NOMO-1 treated with dmso at 0.1 percent for 144 hours (cell line): Measurements from ENCODE around the gene PRKCE.
"Not testable (repeated sequence)": the region's sequence is repeated elsewhere in the genome, so short reads cannot be mapped to it uniquely, and the experiment has no call there.

Source experiments
- DNase-seq: peaks from one replicate; lab custom pipeline; 2025; ENCODE audit not compliant: unreplicated experiment; lab: John Stamatoyannopoulos, UW

The PRKCE gene

DNA sequence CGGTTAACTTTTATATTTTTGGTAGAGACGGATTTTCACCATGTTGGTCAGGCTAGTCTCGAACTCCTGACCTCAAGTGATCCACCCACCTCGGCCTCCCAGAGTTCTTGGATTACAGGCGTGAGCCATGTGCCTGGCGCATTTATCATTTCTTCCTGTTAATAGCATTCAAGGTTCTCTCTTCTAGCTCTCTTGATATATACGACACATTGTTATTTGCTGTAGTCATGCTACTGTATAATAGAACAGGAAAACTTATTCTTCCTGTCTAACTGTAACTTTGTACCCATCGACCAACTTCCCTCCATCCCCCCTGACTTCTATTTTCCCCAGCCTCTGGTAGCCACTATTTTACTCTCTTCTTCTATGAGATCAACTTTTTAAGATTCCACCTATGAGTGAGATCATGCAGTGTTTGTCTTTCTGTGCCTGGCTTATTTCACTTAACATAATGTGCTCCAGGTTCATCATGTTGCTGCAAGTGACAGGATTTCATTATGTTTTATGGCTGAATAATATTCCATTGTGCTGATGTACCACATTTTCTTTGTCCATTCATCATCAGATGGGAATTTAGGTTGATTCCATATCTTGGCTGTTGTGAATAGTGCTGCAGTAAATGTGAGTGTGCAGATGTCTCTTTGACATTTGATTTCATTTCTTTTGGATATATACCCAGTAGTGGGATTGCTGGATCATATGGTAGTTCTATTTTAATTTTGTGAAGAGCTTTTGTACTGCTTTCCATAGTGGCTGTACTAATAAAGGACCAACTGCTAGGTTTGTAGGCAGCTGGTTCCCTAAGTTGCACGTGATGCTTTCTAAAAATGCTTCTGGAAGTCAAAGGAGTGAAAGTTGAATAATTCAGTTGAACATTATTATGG lies 205.2 kb downstream of the PRKCE start:
- DNase-seq, result no peak

DNA sequence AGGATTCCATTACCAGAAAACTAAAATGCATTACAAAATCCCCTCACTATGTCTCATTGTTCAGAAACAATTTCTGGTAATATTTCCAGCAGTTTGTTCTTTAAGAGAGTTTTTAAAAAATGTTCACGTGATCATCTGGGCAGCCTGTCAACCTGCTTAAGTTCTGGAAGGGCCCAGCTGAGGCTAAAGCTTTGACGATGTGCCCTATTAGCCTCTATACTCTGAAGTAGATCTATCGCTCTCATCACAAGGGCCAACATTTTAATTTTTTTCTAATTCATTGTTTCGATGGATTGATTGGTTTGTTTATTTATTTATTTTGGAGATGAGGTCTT lies 205.8 kb downstream of the PRKCE start:
- DNase-seq, result no peak

DNA sequence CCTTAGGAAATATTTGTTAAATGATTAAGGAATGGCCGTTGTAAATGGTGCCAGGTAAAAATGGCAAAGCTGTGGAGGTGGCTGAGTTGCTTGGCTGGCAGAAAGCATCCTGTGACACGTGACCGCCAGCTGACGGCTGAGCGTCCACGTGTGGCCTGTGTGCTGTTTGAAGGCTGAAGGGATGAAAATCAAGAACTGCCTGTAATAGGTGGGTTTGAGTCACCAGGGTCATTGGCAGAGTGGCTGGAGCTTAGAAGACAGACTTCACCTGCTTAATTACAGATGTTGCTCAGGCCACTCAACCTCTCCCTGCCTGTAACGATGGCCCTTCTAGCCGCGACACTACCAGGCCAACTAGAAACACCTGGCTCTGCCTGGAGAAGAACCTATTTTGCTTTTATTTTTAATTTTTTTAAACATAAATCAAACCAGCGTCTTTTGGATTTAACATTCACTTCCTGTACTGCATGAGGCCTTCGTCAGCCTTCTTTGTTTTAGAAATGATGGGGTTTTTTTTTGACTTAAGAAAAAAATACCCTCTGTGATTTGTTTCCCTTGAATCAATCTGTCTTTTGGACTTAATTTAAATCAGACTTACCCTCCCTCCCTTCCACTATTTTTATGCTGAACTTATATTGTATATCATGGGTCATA lies 206.5 kb downstream of the PRKCE start:
- no peak for DNase-seq

DNA sequence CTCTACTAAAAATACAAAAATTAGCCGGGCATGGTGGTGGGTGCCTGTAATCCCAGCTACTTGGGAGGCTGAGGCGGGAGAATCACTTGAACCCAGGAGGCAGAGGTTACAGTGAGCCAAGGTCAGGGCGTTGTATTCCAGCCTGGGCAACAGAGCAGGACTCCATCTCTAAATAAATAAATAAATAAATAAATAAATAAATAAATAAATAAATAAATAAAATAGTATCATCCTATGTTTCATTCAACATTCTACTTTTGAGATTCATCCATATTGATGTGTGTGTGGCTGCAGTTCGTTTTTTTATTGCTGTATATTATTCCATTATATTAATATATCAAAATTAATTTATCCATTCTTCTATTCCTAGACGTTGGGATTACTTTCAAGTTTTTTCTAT lies 207.4 kb downstream of the PRKCE start:
- not testable (repeated sequence) for DNase-seq

DNA sequence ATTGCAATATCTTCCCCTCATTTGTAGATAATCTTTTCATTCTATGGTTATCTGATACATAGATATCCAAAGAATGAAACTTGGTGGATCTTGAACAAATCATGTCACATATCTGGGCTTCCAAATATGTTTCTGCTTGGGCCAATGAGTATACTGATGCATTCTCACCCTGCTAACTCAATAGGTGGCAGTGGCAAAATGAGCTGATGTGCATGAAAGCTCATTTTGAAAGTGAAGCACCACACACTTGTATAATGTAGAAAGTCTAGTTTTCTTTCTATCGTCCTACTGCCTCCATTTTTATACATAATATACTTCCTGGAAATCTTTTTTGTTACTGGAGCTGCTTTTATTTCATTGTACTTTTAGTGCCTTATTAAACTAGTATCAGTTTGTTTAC lies 208.2 kb downstream of the PRKCE start:
- DNase-seq, result no peak

DNA sequence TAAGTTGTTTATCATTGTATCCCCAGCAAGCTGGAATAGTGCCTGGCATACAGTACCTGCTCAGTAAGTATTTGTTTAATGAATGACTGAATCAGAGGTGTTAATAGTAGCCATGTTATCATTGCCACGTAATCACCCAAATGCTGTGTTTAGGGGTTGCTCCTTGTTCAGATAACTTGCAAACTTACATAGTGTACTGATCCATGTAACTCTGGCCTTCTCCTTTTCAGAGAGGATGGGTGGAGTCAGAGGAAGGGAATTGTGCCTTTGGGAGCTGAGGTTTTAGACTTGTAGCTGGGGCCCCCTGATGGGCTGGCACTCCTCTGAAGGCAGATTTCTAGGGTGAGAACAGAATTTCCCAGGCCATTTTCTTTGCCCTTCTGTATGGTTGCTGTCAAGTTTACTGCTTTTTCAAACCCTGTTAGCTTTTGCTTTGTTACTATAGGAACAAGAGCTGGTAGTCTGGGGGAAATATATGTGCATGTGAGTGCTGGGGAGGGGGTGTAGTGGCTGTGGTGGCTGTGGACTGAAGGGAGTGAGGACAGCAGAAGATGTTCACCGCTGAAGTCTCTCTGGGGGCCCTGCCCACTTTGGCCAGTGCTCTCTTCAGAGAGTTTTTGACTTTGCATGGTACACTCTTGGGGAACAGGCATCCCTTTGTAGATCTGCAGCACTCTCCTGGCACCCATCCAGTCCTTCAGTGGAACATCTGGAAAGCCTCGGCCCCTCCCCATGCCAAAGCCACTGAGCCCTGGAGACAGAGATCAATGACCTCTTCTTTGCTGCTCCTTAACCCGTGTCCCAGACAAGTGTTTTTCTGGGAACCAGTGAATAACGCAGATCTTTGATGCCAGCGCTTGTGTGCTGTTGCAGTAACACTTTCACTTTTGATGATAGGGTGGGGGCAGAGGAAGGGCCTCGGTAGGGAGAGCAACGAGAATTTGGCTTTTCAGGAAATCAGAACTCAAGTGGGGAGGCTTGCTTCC lies 209.0 kb downstream of the PRKCE start:
- peak; percentile 19 for DNase-seq

DNA sequence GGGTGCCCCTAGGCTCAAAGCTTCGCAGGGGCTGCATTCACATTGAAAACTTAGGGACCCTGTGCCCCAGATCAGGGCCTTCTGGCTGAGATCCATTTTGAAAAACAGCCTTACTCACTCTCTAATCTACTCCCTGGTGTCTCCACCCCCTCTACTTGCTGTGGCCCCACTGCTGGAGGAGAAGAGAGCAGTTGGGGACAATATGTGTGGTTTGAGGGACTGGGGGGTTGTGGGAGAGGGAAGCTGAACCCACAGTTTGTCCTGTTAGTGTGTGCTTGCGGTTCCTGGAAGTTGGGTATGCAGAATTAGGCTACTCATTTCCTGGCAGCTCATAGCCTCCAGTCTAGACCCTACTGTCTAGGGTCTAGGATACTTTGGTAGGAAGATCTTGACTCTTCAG lies 211.4 kb downstream of the PRKCE start:
- peak; percentile 13 for DNase-seq

DNA sequence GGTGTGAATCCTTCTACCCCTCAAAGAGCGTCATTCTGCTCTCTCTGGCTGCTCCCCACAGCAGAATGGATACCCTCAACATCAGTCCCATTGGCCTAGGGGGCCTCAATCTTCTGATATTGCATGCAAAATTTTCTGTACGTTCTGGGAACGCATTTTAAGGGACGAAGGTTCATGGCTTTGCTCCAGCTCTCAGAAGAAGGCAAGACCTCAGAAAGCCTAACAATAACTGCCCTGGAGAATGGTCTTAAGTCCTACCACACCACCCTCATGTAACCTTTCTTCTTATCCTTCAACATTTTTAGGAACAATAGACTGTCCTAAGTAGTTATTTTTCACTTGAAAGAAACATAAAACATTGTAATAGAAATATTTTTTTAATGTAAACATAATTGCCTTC lies 212.6 kb downstream of the PRKCE start:
- DNase-seq, result no peak

DNA sequence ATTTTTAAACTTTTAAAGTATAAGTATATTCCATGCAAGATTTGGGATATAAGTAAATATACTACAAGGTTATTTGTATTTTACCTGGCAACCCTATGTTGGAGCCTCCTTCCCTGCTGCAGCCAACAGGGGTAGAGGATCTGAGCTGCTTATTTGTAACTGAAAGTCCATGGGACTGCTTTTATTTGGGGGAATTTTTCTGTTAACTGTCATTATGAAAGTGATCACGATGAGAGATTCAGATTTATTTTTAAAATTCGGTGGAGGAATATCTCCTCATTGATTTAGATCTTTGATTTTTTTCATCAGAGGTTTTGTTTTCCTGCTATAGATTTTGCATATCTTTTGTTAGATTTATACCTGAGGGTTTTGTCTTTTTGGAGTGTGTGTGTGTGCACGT lies 215.9 kb downstream of the PRKCE start:
- DNase-seq, result no peak

DNA sequence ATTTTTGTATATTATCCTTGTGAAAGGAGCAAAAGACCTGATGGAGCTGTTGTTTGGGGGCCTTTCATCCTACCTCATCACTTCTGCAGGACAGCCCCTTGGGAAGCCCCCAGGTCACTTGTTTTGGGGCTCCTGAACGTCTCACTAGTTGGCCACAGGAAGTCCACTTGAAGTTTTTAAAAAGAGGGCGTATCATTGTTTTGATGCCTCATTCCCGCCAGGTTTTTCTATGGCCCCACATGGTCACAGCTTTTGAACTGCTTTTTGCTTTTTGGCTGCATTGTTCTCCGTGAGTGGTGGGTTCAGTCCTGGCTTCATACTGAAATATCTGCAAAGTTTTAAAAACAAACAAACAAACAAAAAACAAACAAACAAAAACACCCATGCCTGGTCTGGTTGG lies 216.3 kb downstream of the PRKCE start:
- no peak for DNase-seq

DNA sequence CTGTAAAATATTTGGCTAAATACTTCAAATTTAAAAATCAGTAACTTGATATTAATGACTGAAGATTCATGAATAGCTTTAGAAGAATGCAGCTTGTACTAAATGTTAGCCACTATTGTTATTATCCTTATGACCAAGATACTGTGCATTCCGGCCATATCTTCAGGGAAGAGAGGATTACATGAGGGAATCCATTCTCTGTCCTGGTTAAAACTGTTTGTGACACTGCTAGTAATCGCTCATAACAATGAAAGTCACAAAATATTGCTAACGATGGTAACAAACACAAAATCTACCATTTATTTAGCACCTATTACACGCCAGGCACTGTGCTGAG lies 217.7 kb downstream of the PRKCE start:
- no peak for DNase-seq

DNA sequence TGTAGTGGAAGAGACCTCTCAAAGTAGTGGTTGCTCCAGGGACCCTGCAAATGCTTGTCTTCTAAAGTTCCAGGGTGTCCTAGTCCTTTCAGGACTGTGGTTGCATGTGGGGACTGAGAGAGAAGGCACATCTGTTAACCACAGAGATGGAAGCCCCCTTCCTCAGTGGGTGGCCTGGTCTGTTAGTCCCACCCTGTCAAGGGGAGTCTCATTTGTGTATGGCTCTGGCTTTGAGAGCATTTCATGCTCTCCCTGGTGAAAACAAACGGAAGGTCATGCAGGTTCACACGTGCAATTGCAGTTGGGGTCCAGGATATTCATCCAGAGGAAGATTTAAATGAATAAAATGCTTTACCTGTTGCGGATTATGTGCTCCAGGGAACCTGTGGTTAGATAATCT lies 219.6 kb downstream of the PRKCE start:
- DNase-seq, result no peak

DNA sequence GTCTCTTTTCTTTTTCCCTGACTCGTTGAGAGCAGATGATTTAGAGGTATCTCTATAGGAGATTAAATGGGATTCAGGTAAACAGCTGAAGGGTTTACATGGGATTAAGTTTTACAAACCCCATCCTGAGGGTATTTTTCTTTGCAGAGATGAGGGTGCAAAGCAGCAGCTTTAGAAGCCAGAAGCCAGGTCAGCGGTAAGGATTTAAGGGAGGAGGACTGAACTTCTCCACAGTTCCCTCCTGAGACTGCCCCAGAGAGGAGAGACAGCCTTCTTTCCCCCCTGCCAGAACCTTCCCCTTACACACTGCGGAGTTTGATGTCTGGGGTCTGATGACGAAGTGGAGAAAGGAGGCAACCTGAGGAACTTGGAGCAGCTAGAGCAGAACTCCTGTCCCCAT lies 220.1 kb downstream of the PRKCE start:
- no peak for DNase-seq

DNA sequence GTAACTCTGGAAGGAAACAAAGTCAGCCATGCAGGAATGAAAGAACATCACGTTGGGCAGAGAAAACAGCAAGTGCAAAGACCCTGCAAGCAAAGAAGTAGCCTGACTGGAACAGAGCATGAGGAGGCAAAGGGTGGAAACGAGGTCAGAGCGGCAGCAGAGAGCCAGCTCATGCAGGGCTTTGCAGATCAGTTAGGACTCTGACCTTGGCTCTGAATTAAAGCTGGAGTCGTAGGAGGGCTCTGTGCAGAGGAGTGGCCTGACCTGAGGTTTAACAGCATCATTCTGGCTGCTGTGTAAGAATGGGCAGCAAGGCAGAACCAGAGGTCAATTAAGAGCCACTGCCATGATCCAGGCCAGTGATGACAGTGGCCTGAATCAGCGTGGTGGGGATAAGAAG lies 220.7 kb downstream of the PRKCE start:
- no peak for DNase-seq

DNA sequence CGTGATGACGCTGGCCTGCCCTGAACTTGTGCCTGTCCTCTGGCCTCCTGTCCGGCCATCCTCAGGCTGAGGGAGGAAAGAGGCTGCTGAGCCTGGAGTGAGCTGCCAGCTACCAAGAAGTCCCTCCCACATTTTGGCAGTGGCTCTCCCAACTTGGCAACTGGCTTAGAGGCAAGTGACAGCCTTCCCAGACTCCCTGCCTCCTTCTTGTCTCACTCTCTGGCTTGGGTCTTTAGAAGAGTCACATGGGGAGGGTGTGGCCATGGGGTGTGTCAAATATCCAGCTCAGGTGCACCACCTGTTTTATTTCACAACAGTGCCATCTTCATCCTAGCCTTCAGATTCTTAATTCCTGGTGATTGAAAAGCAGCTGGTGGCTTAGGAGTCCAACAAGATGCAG lies 222.9 kb downstream of the PRKCE start:
- no peak for DNase-seq

DNA sequence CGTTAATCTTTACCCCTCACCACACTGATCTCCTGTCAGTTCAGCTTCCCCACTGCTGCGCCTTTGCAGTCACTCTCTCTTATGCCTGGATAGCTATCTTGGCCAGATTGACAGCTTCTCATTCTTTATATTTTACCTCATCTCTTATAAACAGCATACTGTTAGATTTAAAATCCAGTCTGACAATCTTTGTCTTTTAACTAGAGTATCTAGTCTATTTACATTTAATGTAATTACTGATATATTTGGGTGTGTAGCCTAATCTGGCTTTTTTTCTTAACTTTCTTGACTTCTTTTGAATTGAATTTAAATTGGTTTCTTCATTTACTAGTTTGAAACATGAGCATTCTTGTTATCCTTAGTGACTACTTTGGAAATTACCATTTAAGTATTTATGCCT lies 225.1 kb downstream of the PRKCE start:
- DNase-seq, result no peak

DNA sequence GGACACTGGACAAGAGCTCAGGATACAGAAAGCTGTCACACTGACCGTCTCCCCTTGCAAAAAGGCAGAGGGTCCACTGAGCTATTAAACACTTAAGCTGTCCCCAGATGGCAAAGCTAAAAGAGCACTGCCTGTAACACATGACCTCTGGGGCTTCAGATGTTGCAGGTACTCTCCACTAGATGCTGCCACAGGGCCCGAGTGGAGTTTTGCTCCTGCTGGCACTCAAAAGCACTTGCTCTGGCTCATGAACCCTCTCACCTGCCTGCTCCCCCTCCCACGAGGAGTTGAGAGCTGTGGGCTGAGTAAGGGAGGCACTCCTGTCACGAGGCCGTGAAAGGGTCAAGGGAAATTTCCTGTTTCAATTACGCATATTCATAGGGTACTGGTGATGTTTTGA lies 227.9 kb downstream of the PRKCE start:
- DNase-seq, result no peak

DNA sequence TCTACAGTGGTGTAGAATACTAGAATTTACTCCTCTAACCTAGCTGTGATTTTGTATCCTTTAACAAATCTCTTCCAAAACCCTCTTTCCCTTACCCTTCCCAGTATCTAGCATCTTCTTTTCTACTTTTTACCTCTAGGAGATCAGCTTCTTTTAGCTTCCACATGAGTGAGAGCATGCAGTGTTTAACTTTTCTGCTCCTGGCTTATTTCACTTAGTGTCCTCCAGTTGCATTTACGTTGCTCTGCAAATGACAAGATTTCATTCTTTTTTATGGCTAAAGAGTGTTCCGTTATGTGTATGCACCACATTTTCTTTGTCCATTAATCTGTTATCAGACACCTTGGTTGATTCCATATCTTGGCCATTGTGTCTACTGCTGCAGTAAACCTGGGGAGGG lies 228.5 kb downstream of the PRKCE start:
- no peak for DNase-seq

DNA sequence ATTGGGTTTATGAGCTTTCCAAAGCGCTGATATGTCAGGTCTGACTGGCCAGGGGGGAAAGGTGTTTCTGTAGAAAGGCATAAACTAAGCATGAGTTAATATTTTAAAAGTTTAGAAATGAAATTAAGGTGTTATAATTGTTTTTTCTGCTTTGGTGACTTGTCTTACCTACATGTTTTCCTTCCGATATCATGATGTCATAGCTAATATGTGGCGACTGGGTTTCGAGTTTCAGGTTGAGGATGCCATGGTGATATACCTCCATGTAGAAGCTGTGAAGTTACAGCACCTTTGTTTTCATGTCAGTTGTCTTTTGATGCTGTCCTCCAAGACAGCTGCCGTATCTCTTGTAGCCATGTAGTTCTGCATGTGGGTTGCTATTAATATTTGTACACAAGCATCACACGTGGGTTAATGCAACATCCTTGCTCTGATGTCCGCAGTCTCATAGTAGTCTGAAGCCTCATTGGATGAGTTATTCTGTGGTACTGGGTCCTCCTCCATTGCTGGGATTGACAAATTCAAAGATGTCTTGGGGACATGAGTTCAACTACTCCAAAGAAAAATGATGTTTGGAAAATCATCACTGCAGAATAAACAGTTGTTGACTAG lies 230.6 kb downstream of the PRKCE start:
- DNase-seq, result no peak

DNA sequence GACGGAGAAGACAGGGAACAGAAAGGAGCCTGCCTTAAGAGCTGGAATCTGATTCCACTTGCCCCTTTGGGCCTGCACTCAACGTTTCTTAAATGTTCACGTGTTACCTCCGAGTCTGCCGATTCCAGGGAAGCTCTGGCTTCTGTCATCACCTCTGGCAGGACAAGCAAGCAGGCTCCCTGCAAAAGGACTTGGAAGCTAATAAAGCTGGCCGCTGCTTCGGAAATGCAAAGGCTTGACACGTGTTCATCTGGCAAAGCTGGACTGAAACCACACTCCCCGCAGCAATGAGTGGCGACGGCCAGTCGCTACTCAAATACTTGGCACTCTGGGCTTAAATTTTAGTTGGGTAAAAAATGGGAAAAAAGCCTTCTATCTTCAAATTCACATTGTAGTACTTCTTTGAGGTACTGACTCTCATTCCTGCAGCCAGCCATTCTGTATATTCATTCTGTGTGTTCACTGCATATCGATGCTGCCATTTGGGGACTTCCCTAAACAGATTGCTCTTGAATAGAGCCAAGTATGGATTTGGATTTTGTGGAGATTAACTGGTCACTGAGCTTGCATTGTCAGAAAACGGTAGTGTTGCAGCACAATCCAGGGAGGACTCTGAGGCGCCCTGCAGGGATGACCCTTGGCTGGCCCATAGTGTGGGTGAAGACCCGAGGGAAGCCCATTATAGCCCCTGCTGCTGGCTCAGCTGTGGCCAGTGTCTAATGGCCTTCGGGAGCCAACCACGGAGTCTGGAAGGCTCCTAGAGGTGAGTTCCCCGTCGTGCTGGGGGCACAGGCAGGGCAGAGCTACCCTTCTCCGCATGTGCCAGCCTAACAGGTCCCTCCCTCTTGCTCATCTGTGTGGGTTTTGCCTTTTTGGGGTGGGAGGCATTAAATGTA lies 231.5 kb downstream of the PRKCE start:
- DNase-seq, result no peak
